Measurements from ENCODE around the gene TOPBP1. TPM values are rescaled to one million over a fixed set of nuclear protein-coding genes. Genes with fewer than 3 reads are reported as not detected.
A peak's percentile ranks its signal among the peaks of the same experiment; 100 is the strongest.

The TOPBP1 gene
- total RNA-seq, 2 donors from 2014 or later = 12.0 to 12.4 TPM

DNA sequence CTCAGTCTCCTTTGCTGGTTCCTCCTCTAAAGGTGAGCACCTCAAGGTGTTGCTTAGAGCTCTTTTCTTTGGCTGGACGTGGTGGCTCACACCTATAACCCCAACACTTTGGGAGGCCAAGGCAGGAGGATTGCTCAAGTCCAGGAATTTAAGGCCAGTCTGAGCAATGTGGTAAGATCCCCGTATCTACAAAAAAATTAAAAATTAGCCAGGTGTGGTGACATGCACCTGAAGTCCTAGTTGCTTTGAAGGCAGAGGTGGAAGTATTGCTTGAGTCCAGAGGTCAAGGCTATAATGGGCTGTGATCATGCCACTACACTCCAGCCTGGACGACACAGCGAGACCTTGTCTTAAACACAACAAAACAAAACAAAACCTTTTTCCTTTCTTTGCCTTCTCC, 28.3 kb downstream of the TOPBP1 start:
- intact Hi-C loops (cut with DNase I) = no loop called here
- no peak for DNase-seq
- no peak for ATAC-seq

DNA sequence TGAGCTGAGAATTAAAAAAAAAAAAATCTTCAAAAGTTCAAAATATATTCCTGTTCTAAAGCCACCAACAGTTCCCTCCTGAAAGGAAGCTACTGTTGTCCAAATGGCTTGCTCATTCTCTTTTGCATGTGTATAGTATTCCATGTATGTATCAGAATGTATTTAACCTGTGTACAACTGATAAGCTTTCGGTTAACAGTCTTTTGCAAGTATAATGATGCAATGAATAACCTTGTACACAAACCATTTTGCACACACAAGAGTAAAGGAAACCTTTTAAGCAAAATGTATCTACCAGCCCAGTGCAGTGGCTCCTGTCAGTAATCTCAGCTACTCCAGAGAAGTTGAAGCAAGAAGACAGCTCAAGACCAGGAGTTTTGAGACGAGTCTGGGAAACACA, 32.6 kb downstream of the TOPBP1 start:
- intact Hi-C loops (cut with DNase I) = no loop called here
- no peak for ATAC-seq

DNA sequence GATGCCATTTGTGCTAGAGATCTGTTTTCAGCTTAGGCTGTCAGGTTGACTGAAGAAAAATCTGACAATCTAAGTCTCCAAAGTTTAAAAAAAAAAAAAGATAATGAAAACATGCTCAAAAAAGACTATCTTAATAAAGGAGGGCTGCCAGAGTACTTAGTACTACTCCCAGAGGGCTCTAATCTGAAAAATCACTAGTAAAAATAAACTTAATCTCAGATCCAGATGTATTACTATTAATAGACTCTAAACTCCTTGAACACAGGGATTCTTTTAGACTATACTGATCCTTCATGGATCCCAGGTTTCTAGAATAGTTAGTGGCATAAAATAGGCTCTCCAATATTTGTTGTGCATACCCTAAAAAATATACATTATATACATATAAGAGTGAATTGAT, 34.0 kb downstream of the TOPBP1 start:
- ATAC-seq (no peak), DNase-seq (no peak)
- intact Hi-C loops (cut with DNase I) = no loop called here

More for the DNA sequence above, 32.6 kb downstream of the TOPBP1 start:
- no peak for DNase-seq

GRCh38 chr3:133620066-133620784, 41.5 kb downstream of the TOPBP1 start:
- ATAC-seq = no peak
- intact Hi-C loops (cut with DNase I) = no loop called here
- no peak for DNase-seq

DNA sequence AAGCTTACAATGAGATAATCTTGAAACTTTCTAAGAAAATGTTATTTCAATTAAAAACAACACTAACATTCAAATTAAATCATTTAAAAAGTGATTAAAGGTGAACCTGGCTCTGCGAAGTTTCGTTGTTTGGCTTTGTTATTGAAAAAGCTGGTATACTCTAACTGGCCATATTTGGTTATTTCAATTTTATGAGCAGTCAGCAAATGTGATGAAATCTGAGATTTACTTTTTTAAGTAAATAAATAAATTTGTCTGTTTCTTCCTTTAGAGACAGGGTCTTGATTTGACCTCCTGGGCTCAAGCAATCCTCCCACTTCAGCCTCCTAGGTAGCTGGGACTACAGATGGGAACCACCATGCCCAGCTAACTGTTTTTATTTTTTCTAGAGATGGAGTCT, 50.2 kb downstream of the TOPBP1 start:
- no peak for DNase-seq
- intact Hi-C loops (cut with DNase I) = no loop called here
- no peak for ATAC-seq

GRCh38 chr3:133610031-133610430, 51.7 kb downstream of the TOPBP1 start:
- intact Hi-C loops (cut with DNase I) = no loop called here
- DNase-seq (no peak), ATAC-seq (no peak)

DNA sequence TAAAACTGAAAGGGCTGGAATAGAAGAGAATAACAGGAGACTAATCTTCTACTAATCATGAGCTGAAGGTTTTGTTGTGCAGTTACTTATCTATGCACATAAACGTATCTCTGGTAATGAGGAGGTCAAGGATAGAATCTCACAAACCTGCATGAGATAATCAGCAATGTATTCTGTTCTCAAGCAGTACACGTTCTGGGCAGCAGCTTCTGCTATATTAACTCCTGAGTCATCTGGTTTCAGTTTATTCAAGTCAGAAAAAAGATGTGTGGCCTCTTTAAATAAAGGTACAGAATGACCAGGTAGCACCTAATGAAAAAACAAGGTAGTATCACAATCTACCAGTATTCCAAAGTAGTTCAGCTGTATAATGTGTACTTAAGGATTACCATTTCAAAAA, 53.4 kb downstream of the TOPBP1 start:
- intact Hi-C loops (cut with DNase I) = loop anchor here in 1 of 2 donors (10.0 kb wide), 1 partner anchor 46 kb away; no protein-coding TSS in a partner anchor
- DNase-seq (no peak), ATAC-seq (no peak)

DNA sequence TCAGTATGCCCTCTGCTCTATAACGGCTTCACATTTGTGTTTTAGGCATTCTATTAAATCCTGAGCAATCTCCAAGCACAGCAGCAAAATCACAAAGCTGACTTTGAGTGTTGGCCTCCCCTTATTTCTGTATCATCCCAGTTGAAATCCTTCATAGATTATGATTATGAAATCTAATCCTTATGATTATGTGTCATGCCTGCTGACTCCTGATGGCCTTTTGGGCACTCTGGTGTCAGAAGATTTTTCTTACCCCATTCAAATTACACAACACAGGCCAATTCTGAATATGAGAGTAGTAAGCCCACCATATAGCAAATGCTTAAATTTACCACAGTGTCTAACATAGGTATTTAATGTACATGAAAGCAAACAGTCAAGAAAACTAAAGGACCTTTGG, 53.9 kb downstream of the TOPBP1 start:
- ATAC-seq (no peak), DNase-seq (no peak)
- intact Hi-C loops (cut with DNase I) = loop anchor here in 1 of 2 donors (10.0 kb wide), 1 partner anchor 47 kb away; no protein-coding TSS in a partner anchor

DNA sequence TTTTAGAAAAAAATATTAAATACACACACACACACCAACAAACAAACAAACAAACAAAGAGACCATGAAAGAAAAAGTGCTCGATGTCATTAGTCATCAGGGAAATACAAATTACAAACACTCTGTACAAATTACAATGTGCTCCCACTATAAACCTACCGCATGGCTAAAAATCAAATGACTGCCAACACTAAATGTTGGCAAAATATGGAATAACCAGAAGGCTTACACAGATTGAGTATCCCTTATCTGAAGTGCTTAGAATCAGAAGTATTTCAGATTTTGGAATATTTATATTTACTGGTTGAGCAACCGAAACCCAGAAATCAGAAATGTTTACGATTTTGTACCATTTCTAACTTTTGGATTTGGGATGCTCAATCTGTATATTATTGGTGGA, 54.8 kb downstream of the TOPBP1 start:
- DNase-seq (no peak), ATAC-seq (no peak)
- intact Hi-C loops (cut with DNase I) = loop anchor here in 1 of 2 donors (10.0 kb wide), 1 partner anchor 48 kb away; no protein-coding TSS in a partner anchor

DNA sequence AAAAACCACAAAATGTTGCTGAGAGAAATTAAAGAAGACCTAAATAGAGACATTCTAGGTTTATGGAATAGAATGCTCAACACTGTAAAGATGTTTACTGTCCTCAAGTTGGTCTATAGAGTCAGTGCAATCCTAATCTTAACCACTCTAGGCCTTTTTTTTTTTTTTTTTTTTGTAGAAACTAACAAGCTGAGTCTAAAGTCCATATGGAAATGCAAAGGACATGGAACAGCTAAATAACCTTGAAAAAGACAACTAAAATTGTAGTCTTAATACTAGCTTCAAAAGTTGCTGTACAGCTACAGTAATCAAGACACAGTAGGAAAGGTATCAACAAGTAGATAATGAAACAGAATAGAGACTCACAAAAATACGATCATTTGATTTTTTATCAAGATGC, 55.4 kb downstream of the TOPBP1 start:
- DNase-seq = no peak
- intact Hi-C loops (cut with DNase I) = loop anchor here in 1 of 2 donors (10.0 kb wide), 1 partner anchor 48 kb away; no protein-coding TSS in a partner anchor
- no peak for ATAC-seq

DNA sequence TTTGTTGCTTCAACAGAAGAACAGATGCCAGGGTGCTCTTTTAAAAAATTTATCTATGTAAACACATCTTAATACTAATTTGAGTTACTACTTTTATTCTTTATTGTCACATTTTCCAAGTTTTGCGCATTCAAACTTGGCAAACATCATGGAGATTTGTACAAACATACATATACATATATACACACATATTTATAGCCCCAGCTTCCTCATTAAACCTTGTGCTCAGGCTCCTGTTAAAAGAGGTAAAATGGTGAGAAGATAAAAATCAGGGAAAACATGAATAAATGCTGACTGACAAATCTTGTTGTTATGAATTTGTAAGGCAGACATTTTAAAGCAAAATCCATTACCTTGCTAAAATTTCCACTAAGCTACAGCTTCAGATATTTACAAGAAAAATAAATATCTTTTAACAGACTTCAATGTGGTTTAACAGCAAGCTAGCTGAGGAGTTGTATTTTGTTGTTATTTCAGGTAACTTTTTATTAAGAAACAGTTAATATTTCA, 61.1 kb downstream of the TOPBP1 start:
- no peak for DNase-seq
- ATAC-seq = no peak
- intact Hi-C loops (cut with DNase I) = loop anchor here in 1 of 2 donors (10.0 kb wide), 1 partner anchor 54 kb away; no protein-coding TSS in a partner anchor

- DNase-seq = no peak
- intact Hi-C loops (cut with DNase I) = no loop called here
- no peak for ATAC-seq
These were observed 62.5 kb downstream of the TOPBP1 start for GRCh38 chr3:133599280-133599679.

DNA sequence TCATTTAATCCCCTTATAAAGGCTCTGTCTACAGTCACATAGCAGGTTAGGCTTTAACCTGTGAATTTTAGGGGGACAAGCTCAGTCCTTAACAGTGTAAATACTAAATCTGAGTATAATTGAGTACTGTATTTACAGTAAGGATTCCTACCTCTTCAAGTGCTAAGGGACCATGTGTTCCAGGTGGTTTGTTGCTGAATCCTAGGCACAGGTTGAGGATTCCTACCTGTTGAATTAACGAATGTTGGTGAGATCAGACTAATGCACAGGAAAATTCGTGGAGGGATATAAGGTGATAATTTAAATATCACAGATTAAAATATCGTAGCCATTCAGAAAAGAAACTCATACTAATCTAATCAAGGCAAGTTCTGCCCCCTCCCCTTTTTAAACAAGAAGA, 63.3 kb downstream of the TOPBP1 start:
- DNase-seq = no peak
- ATAC-seq = no peak
- intact Hi-C loops (cut with DNase I) = no loop called here

GRCh38 chr3:133595341-133595740, 66.4 kb downstream of the TOPBP1 start:
- no peak for DNase-seq
- intact Hi-C loops (cut with DNase I) = no loop called here
- peak in 1 of 2 donors; percentile 34 for ATAC-seq

DNA sequence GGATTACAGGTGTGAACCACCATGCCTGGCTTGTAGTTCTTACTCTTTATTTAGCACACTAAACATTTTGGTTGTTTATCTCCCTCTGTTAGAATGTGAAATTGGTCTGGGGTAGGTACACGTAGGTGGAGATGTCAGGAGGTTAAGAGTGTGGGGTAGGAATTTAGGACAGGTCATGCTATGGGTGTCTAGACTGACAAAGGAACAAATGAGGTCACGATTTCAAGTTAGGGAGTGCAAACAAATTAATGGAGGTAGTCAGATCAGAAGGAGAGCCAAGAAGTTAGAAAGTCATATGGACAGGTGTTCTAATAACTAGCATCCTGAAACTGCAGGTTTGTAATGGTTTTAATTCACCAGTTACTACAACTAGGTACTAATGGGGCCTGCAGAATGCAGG, 68.5 kb downstream of the TOPBP1 start:
- intact Hi-C loops (cut with DNase I) = no loop called here
- ATAC-seq (no peak), DNase-seq (no peak)

- intact Hi-C loops (cut with DNase I) = no loop called here
- DNase-seq (no peak), ATAC-seq (no peak)
These were observed 68.9 kb downstream of the TOPBP1 start for GRCh38 chr3:133592843-133593242.

DNA sequence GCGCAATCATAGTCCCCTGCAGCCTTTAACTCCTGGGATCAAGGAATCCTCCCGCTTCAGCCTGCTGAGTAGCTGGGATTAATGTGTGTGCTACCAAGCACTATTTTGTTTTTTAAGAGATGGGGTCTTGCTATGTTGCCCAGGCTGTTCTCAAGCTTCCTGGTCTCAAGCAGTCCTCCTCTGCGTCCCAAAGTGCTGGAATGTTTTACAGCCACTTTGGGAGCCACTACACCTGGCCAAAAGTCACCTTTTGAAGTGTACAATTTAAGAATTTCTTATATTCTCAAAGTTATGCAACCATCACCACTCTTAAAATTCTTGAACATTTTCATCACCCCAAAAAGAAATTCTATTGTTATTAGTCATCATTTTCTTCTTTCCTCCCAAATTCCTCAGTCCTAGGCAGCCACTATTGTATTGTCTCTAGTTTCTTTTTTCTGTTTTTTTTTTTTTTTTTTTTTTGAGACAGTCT, 70.4 kb downstream of the TOPBP1 start:
- peak in 1 of 2 donors; percentile 39 for ATAC-seq
- no peak for DNase-seq
- intact Hi-C loops (cut with DNase I) = no loop called here

GRCh38 chr3:133589503-133589902, 72.2 kb downstream of the TOPBP1 start:
- DNase-seq = no peak
- intact Hi-C loops (cut with DNase I) = no loop called here
- peak; percentile 27 to 52 for ATAC-seq

DNA sequence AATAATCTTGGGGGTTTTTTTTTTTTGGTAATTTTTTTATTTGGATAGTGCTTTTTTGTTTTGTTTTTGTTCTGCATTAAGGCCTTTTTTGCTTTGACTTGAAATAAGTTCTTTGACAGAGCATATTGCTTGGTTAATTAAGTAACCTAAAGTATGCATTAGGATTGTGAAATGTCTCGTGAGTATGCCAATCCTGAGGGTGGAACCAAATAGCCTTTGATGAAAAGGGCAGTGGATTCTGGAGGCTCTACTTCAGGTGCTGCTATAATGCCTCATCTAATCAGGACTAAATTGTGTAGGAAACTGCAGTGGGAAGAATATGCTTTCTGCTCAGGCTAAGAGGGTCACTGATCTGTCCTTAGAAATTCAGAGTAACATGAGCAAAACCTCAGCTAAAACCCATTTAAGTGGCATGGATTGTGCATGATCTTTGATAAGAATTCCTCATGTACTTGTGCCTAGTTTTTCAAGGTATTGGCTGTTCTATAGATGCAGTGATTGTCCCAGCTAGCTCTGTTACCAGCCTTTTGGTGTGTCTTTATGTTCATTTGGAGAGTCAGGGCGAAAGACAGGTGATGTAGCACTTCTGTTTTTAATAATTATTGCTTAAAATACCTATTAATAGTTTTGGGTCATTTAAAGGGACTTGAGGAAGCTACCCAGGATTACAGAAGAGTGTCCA, 72.8 kb downstream of the TOPBP1 start:
- DNase-seq (no peak), ATAC-seq (peak in 1 of 2 donors; percentile 12)
- intact Hi-C loops (cut with DNase I) = no loop called here

DNA sequence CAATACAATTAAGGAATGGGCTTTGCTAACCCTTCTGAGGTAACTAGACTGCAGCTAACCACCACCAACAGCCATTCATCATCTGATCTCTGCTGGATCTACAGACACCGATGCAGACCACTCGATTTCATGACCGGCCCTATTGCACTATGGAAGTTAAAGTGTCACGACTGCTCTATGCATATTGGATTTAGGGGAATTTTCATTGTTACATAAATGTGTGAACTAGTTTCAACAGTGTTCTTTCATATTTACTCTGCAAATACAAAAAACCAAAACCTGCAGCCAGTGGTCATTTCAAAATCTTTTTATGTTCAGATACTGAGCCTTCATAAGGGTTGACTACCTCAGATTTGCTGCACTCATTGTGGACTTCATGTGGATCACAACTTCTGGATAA, 73.7 kb downstream of the TOPBP1 start:
- no peak for DNase-seq
- no peak for ATAC-seq
- intact Hi-C loops (cut with DNase I) = no loop called here
